AG04449 (cell line): ENCODE data around the gene RAB6B.
A peak's percentile ranks its signal among the peaks of the same experiment; 100 is the strongest.

Experiments
- CTCF ChIA-PET: fragments of 350-600 bp; formaldehyde crosslinking; extraction: SDS; loops from one replicate; lab custom pipeline; 2021; ENCODE audit warnings: antibody characterized with exemption; lab: Yijun Ruan, JAX
- POLR2A ChIA-PET: fragments of 400-600, 350-600 bp; formaldehyde crosslinking; extraction: SDS; loops from one replicate; lab custom pipeline; 2020; ENCODE audit warnings: antibody characterized with exemption, inconsistent platforms; lab: Yijun Ruan, JAX
- DNase-seq: peaks from one replicate; pipeline ENCODE4 v3.0.0-alpha.2; 2010; ENCODE audit warnings: low read depth, low spot score
- H3K4me3 ChIP-seq: 2 replicates; pipeline ENCODE4 v1.5.1; 2011; ENCODE audit warnings: low read depth, mild to moderate bottlenecking, control low read depth, low read length
- TF ChIP-seq, protein P1 (sequence below): IDR thresholded peaks from one replicate; pipeline ENCODE4 v1.5.1; 2011; ENCODE audit warnings: mild to moderate bottlenecking, moderate library complexity, low read length, control low read depth, inconsistent platforms; ENCODE audit not compliant: insufficient read depth; ENCODE audit errors: missing control alignments

The RAB6B gene

DNA sequence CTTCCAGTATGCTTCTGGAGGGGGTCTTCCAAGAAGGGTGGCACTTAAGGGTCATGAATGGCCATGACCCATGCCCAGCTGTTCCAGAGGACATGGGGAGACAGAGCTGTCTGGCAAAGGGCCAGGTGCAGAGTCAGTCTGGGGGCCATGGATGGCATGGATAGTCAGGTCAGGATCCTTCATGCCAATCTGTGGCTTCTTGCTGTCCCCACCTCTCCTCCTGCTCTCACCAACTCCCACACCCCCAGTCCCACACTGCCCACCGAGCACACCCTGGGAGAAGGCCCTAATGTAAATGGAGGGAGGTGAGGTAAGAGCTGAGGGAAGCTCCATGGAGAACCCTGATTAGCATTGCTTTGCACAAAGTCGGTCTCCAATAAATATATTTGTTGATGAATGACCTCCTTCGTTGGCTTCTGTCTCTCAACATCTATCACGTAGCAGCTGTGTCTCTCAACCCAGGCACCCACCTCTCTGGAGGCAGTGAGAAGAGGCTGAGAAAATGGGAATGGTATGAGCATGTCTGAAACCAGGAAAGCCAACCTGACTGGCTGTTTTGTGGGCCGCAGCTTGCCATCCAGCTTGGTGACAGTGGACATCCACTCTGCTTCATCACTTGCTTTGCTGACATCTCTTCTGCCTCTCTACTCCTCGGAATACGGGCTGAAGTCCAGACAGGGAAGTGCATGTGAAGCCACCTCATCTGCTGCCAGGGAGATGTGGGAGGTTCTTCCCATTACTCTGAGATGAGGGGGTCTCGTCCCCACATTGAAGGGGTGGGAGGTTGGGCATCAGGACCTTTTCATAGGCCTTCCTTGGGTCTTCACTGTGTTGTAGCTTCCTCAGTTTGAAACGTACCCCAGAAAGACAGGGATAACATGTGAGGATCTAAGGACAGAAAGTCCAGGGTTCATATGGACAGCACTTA lies 37.7 kb upstream of the RAB6B start:
- DNase-seq: no peak
- TF ChIP-seq, protein P1, sequence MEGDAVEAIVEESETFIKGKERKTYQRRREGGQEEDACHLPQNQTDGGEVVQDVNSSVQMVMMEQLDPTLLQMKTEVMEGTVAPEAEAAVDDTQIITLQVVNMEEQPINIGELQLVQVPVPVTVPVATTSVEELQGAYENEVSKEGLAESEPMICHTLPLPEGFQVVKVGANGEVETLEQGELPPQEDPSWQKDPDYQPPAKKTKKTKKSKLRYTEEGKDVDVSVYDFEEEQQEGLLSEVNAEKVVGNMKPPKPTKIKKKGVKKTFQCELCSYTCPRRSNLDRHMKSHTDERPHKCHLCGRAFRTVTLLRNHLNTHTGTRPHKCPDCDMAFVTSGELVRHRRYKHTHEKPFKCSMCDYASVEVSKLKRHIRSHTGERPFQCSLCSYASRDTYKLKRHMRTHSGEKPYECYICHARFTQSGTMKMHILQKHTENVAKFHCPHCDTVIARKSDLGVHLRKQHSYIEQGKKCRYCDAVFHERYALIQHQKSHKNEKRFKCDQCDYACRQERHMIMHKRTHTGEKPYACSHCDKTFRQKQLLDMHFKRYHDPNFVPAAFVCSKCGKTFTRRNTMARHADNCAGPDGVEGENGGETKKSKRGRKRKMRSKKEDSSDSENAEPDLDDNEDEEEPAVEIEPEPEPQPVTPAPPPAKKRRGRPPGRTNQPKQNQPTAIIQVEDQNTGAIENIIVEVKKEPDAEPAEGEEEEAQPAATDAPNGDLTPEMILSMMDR: no peak
- ChIA-PET POLR2A (no interaction called here), CTCF (interaction anchor here (0.6 to 6.7 kb wide), 7 partner anchors 12 to 457 kb away, joined by 3 to 139 read pairs (median 3); no protein-coding TSS in a partner anchor)
- H3K4me3 ChIP-seq: no peak overlapping the region

DNA sequence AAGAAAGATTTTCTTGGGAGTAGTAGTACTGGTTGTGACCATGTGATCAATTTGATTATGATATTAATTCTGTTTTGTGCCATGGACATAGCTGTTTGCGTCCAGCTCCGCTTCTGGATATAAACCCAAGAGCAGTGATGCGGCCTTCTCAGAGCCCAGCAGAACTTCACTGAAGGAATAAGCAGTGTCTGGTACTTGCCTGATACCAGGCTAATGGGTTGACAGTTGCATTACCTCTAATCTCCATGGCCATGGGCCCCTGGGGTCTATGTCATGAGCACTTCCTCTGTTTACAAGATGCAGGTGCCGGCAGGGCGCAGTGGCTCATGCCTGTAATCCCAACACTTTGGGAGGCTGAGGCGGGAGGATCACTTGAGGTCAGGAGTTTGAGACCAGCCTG lies 36.3 kb upstream of the RAB6B start:
- ChIA-PET CTCF (interaction anchor here (0.9 to 6.7 kb wide), 9 partner anchors 128 to 368 kb away, joined by 3 to 139 read pairs (median 10); no protein-coding TSS in a partner anchor), POLR2A (interaction anchor here (0.7 kb wide), 1 partner anchor 65 kb away, joined by 3 read pairs; no protein-coding TSS in a partner anchor)
- TF ChIP-seq, protein P1: no peak
- DNase-seq: no peak
- no peak overlapping the region for H3K4me3 ChIP-seq

DNA sequence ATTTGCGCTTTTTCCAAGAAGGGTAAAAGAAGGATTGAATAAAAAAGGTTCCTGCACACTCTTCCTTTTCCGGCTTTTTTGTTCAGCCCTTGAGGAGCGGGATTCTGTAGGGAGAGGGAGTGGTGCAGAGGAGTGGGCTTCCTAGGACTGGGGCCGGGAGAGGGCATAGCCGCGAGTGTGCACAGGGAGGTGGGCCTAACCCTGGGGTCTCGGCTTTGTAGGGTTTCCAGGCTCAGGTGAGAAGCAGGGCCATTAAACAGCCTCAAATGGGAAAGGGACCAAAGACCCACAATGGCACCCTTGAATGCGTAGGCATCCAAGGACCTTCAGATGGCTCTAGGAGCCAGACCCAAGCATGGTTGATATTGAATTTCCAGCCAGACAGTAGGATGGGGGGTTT lies 35.4 kb upstream of the RAB6B start:
- ChIA-PET POLR2A (no interaction called here), CTCF (interaction anchor here (0.7 to 6.7 kb wide), 20 partner anchors 8 to 369 kb away, joined by 3 to 139 read pairs (median 6); no protein-coding TSS in a partner anchor)
- H3K4me3 ChIP-seq: no peak overlapping the region
- DNase-seq: no peak
- TF ChIP-seq, protein P1: no peak

DNA sequence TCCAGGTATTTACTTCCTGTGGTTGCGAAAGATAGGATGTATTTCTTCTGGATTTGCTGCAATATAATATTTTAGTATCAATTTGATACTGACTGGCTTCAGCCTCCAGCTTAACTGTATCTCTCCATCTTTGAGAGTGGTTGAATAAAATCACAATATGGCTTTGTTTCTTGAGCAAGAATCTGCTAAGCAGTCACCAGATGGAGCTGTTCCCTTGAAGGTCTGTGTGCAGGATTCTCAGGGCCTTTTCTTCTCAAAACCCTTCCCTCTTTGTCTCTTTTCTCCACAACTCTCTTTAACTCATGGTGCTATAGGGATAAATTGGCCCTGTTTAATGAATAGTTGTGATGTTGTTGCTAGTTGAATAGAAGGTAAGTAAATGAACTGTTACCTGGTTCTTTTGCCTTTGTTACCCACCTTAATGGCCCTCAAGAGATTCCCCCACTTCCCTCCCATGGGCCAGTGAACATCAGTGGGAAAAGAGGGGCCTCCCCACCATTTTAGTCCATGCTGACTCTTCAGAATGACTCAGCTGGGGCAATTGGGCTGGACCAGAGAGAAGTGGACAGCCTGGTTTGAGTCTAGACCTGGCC lies 34.8 kb upstream of the RAB6B start:
- TF ChIP-seq, protein P1: peak; percentile 70
- H3K4me3 ChIP-seq: no peak overlapping the region
- CTCF ChIA-PET: interaction anchor here (0.6 to 8.2 kb wide), 44 partner anchors 9 to 565 kb away, joined by 3 to 139 read pairs (median 4); no protein-coding TSS in a partner anchor
- peak; percentile 33 for DNase-seq
- POLR2A ChIA-PET: no interaction called here

DNA sequence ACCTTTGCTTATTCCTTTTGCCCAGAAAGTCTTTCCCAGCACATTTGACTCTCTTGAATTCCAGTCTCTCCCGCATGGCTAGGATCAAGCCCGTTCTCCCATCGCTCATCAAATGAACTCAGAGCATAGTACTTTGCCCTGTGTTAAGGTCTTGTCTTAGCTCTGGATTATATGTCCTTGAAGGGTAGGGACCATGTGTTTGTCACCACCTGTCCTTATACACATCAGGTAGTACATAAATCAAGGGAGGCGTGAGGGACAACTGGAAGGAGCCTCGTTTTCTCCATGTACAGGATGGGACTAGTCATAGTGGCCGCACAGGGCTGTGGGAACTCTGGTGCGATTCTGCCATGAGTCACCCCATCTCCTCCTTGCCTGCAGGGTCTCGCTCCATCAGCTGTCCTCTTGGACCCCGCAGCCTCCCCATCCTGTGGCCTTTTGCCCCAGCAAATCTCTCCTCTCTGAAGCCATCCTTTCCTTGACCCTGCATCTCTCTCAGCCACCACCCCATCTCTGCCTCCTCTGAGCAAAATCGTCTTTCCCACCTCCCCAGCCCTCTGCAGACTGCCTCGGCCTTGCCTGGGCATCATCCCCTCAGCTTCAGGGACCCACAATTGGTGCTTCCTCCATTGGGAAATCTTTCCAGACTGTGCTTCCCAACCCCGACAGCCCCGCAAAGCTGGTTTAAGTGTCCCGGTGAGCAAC lies 33.4 kb upstream of the RAB6B start:
- TF ChIP-seq, protein P1: no peak
- no peak overlapping the region for H3K4me3 ChIP-seq
- POLR2A ChIA-PET: no interaction called here
- no peak for DNase-seq
- CTCF ChIA-PET: interaction anchor here (0.8 to 8.2 kb wide), 28 partner anchors 8 to 371 kb away, joined by 3 to 139 read pairs (median 6); no protein-coding TSS in a partner anchor
